Activated gamma-delta T cell treated with Interleukin-2 at 50 U/mL for 16 hours (primary cell): ENCODE measurements around the gene EHMT2.
A peak's percentile ranks its signal among the peaks of the same experiment; 100 is the strongest.

Experiments
- DNase-seq: peaks from one replicate; pipeline ENCODE4 v3.0.0-alpha.2; 2020

The EHMT2 gene

GRCh38 chr6:31836474-31837368, 60.8 kb downstream of the EHMT2 start:
- no peak for DNase-seq

DNA sequence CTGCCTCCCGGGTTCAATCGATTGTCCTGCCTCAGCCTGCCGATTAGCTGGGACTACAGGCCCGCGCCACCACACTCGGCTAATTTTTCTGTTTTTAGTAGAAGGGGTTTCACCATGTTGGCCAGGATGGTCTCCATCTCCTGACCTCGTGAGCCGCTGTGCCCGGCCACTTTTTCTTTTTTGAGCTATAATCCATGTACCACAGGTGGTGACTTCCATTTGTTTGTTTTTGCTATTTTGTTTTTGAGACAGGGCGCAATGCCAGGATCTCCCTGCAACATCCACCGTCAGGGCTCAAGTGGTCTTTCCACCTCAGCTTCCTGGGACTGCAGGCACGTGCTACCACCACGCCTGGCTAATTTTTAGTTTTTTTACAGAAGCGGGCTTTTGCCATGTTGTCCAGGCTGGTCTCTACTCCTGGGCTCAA, 61.4 kb downstream of the EHMT2 start:
- DNase-seq, result no peak

DNA sequence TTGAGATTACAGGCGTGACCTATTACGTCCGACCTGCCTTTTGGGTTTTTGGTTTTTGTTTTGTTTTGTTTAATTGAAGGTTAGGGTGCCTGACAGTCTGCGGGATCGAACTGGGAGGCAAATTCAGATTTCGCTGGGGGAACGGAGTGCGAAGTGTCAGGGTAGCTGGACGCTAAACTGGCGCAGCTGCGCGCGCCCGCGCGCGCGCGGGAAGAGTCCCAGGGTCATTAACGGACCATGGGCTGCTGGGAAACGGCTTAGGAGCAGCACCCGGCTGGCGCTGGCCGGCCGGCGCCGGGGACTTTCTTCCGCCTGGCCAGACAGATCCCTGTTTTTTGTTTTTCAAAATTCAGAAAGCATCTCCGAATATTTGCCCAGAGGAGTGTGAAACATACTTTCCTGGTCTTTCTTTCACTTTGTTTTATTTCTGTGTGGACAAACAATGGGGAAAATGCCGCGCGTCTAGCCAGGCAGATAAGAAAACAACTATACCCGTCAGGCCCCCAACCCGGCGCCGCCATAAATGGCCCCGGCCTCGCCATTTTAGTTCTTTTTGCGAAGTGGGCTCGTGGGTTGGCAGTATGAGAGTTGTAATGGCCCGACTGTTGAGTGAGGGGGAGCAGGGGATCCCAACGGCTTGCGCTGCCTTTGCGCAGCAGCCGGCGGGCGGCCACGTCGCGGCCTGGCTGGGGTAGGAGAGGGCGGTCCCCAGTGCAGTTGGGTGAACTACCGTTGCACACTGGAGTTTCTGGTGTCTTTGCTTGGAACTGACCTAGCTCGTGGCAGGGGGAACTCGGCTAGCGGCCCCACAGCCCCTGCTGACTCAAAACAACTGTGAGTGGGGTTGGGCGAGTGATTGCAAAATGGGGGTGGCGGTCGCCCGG, 62.9 kb downstream of the EHMT2 start:
- DNase-seq, result peak; percentile 75

- no peak for DNase-seq
These were observed 65.9 kb downstream of the EHMT2 start for GRCh38 chr6:31831350-31832215.

- no peak for DNase-seq
These were observed 66.6 kb downstream of the EHMT2 start for GRCh38 chr6:31830886-31831335.
